GM21717 (cell line): Measurements from ENCODE around the gene LIPC.

Experiments used
- ATAC-seq: cut with Tn5 transposase; IDR thresholded peaks from one replicate; pipeline ENCODE4 v1.9.1; 2021; ENCODE audit warnings: mild to moderate bottlenecking, moderate library complexity; ENCODE audit not compliant: unreplicated experiment

The LIPC gene

GRCh38 chr15:58405865-58406264 is 25.9 kb upstream of the LIPC start:
- no peak for ATAC-seq

- no peak for ATAC-seq
Measured at GRCh38 chr15:58406811-58407210, 25.0 kb upstream of the LIPC start.

- ATAC-seq: no peak
Measured at GRCh38 chr15:58407236-58407775, 24.5 kb upstream of the LIPC start.

GRCh38 chr15:58407778-58408177 is 24.0 kb upstream of the LIPC start:
- no peak for ATAC-seq

- no peak for ATAC-seq
Measured at GRCh38 chr15:58409861-58410260, 21.9 kb upstream of the LIPC start.

GRCh38 chr15:58410353-58410752 is 21.4 kb upstream of the LIPC start:
- no peak for ATAC-seq

- ATAC-seq: no peak
Measured at GRCh38 chr15:58413253-58413652, 18.5 kb upstream of the LIPC start.

- no peak for ATAC-seq
Measured at GRCh38 chr15:58415636-58416035, 16.2 kb upstream of the LIPC start.

DNA sequence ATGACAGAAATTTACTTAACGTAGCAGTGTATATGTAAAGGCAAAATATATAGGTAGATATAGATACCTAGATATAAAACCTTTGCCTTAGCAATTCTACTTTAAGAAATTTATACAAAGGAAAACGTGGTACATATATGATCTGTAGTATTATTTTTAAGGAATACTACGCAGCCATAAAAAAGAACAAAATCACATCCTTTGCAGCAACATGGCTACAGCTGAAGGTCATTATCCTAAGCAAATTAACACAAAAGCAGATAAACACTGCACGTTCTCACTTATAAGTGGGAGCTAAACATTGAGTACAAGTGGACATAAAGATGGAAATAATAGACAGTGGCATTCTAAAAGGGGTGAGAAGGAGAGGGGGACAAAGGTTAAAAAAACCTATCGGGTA is 14.8 kb upstream of the LIPC start:
- ATAC-seq: no peak

DNA sequence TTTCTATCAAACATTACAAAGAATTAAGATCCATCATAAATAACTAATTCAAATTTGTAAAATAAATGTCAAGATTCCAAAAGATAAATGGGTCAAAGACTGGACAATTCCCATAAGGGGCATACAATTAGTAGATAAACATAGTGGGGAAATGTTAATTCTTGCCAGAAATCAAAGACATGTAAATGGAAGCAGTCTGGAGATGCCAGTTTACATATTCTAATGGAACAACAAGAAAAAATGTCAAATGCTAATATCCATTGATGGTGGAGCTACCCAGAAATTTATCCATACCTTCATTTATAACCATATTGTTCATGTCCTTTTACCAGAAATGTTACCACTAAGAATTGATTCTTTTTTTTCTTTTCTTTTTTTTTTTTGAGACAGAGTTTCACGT is 13.7 kb upstream of the LIPC start:
- no peak for ATAC-seq

DNA sequence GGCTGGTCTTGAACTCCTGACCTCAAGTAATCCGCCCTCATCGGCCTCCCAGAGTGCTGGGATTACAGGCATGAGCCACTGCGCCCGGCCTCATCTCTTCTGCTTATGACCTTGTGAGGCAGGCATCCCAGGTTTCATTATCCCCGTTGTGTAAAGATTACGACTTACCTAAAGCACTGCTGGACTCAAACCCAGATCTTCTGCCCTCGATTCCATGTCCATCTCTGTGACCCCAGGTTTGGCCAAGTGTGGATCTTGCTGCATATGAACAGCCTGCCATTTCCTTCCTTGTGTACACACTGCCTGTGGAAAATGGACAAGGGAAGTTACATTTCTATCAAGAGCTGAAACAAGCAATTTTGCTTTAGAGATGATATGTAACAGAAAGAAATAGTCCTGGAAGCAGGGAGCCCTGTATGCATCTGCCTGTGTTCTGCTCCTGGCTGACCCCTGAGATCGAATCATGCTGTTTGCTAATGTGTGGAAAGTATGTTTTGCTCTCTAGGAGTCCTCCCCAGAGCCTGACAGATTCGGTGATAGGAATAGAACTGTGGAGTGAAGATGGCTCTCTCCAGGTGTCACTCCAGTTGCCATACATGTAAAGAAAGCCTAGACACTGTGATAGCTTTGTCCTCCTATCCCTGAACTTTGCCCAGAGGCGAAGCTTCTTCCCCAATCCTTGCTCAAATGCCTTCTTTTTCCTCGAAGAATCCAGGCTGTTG is 11.8 kb upstream of the LIPC start:
- ATAC-seq: no peak

DNA sequence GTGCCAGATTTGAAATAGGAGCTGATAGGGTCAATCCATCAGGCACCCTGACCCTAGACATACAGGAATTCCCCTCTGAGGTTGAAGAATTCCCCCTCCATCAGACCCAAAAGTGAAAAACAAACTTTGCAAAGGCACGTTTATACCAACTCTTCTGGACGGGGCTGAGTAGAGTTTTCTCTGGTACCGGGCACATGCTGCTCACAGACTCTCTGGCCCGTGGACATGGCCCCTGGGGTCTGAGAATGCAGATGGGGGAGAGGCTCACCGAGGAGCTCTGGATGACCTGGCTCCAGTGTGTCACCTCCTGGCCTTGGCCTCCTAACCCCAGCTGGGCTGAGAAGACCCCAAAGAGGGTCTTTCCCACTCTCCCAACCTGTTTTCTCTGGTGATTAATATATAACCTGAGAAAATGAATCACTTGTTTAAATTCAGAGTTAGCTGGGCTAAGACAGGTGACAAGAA is 11.2 kb upstream of the LIPC start:
- no peak for ATAC-seq

GRCh38 chr15:58423205-58423604 is 8.6 kb upstream of the LIPC start:
- ATAC-seq: no peak

GRCh38 chr15:58423831-58424608 is 7.8 kb upstream of the LIPC start:
- no peak for ATAC-seq

GRCh38 chr15:58424722-58425121 is 7.1 kb upstream of the LIPC start:
- no peak for ATAC-seq

- no peak for ATAC-seq
Measured at GRCh38 chr15:58425185-58425584, 6.6 kb upstream of the LIPC start.

GRCh38 chr15:58425834-58426233 is 6.0 kb upstream of the LIPC start:
- ATAC-seq: no peak

DNA sequence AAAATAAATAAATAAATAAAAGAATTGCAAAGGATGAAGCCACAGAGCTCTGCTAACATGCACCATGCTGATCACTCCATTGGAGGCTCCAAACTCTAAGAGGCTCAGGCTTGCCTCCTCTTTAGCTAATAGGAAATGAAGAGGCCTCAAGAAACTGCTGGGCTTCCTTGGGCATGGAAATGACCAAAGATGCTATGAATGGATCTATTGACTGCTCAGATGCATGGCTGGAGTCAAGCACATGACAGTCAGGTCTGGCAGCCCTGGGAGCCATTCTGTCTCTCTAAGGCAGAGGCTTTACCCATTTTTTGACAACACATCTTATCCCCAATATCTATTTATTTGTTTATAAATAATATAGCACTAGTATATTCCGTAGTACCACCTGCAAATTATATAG is 5.3 kb upstream of the LIPC start:
- no peak for ATAC-seq

GRCh38 chr15:58427987-58428386 is 3.8 kb upstream of the LIPC start:
- no peak for ATAC-seq

DNA sequence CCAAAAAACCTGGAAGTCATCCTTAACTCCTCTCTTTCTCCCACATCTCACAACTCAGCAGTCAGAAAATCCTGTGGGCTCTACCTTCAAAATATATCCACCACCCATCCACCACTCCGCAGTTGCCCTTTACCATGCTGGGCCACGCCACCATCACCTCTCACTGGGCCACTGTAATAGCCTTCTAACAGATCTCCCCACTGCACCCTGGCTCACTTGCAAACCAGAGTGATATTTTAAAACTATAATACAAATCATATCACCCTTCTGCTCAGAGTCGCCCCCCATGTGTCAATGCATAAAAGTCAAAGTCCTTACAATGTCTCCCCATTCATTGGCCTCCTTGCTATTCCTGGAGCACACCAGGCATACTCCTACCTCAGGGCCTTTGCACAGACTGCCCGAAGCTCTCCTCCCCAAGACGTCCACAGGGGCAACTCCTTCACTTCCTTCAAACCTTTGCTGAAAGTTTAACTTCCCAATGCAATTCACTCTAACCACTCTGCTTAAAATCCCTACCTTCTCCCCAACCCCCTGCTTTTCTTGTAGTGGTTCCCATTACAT is 1.5 kb upstream of the LIPC start:
- no peak for ATAC-seq

GRCh38 chr15:58432401-58432800 is 610 bp downstream of the LIPC start:
- no peak for ATAC-seq
